Heart left ventricle (tissue), 13 donors: ENCODE measurements around the gene IGSF11.

Experiments used
- POLR2A ChIP-seq, 2 donors: fragments of 450-650 bp; IDR thresholded peaks; one replicate each; pipeline ENCODE4 v1.6.1; 2017; ENCODE audit warnings: antibody characterized with exemption in 2 of 2, mild to moderate bottlenecking in 2 of 2, moderate library complexity in 2 of 2
- TF ChIP-seq, protein P1 (sequence below), 12 donors: fragments of 200-600 bp; sonication (generic) in 4 of 12; IDR thresholded peaks; one replicate each; pipeline versions ENCODE4 v1.5.0 to v1.8.0; 2018 to 2022; ENCODE audit warnings: antibody characterized with exemption in 12 of 12, mild to moderate bottlenecking in 5 of 12
- donor health status: ischemic (EF 13 %, LVEDD 7.1; RV severe dilation, severe dysfunction).
- donor health status: DM: no; HTN: yes; CAD: no.
- donor health status: DM: no; HTN: no; CAD: no.
- donor health status: ischemic (EF 25% LVEDD 6.9; RV normal size, moderate dysfunction).
- donor health status: ischemic (EF 25% LVEDD 5.7; RV mildly dilated, moderate dysfunction).
- donor health status: ischemic (EF 35%, LVEDD 5.7; RV mildly dilated, moderate dysfunction).
- donor health status: nonischemic (EF 11% LVEDD 7.7; RV severe dilation, severe dysfunction).
- donor health status: DM: yes; HTN: yes; CAD: no.
- donor health status: PGD.
- donor health status: ischemic (EF 29% LVEDD 5.4; RV normal size, mild dysfunction).
- donor health status: nonischemic (EF 23%, LVEDD 6.1; RV moderate dilation, normal function).

DNA sequence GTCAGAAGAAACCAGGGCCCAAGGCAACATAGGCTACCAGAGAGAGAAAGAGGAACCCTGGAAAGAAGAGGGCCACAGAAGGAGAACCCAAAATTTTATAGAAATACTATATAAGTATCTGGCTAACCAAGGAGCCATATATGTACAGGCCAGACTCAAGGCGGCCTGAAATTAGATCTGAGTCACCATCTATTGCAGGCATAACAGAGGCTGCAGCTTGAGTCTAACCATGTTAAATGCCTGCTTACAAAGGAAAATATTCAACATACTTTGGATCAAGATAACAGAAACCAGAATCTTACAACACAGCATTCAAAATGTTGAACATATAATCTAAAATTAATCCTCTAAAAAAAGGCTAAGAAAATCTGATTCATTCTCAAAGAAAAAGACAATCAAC lies 23.1 kb downstream of the IGSF11 start:
- TF ChIP-seq, protein P1, sequence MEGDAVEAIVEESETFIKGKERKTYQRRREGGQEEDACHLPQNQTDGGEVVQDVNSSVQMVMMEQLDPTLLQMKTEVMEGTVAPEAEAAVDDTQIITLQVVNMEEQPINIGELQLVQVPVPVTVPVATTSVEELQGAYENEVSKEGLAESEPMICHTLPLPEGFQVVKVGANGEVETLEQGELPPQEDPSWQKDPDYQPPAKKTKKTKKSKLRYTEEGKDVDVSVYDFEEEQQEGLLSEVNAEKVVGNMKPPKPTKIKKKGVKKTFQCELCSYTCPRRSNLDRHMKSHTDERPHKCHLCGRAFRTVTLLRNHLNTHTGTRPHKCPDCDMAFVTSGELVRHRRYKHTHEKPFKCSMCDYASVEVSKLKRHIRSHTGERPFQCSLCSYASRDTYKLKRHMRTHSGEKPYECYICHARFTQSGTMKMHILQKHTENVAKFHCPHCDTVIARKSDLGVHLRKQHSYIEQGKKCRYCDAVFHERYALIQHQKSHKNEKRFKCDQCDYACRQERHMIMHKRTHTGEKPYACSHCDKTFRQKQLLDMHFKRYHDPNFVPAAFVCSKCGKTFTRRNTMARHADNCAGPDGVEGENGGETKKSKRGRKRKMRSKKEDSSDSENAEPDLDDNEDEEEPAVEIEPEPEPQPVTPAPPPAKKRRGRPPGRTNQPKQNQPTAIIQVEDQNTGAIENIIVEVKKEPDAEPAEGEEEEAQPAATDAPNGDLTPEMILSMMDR (IDR thresholded peaks at IDR 0.05): no peak
- TF ChIP-seq POLR2A (IDR thresholded peaks at IDR 0.05): no peak
